K562 (cell line): Measurements from ENCODE around the gene SLC35A2. TPM values are rescaled to one million over a fixed set of nuclear protein-coding genes. Genes with fewer than 3 reads are reported as not detected.

ENCODE experiments used
- BDP1 ChIP-seq: IDR thresholded peaks from 3 replicates; pipeline ENCODE4 v1.6.1; 2011; ENCODE audit not compliant: insufficient read length, insufficient read depth
- CREB1 ChIP-seq, 2 experiments: sonication (generic) in 1 of 2; formaldehyde crosslinking in 1 of 2; IDR thresholded peaks; 2 replicates each; pipeline versions ENCODE4 v1.6.1 to v1.8.0; 2012 to 2022; ENCODE audit warnings: inconsistent platforms in 1 of 2, mild to moderate bottlenecking in 1 of 2, missing genetic modification reagents in 1 of 2, moderate library complexity in 1 of 2
- E4F1 ChIP-seq: fragments of 250-450 bp; sonication (Bioruptor Pico); IDR thresholded peaks from 2 replicates; pipeline ENCODE4 v1.5.0; 2021; ENCODE audit warnings: mild to moderate bottlenecking, borderline replicate concordance
- ESRRA ChIP-seq: fragments of 450-650 bp; IDR thresholded peaks from 2 replicates; pipeline ENCODE4 v1.6.1; 2014; ENCODE audit warnings: low read depth, mild to moderate bottlenecking, moderate library complexity, borderline replicate concordance
- HSF4 ChIP-seq: fragments of 250-450 bp; sonication (Bioruptor Pico); IDR thresholded peaks from 2 replicates; pipeline ENCODE4 v2.1.2; 2022; ENCODE audit warnings: mild to moderate bottlenecking, moderate library complexity, borderline replicate concordance
- MTA1 ChIP-seq: fragments of 450-650 bp; IDR thresholded peaks from 2 replicates; pipeline ENCODE4 v1.6.1; 2017; ENCODE audit warnings: borderline replicate concordance
- NRF1 ChIP-seq, 2 experiments: fragments of 450-650 bp; IDR thresholded peaks in 1 of 2; conservative IDR thresholded peaks in 1 of 2; 2 replicates each; pipeline ENCODE4 v1.6.1; 2014; ENCODE audit warnings: mild to moderate bottlenecking in 2 of 2
- POLR2B ChIP-seq: fragments of 450-650 bp; IDR thresholded peaks from 2 replicates; pipeline ENCODE4 v1.6.1; 2018; ENCODE audit warnings: low read depth; ENCODE audit not compliant: partially characterized antibody
- PPARD ChIP-seq: fragments of 250-450 bp; sonication (Bioruptor Pico); IDR thresholded peaks from 2 replicates; pipeline ENCODE4 v1.8.0; 2022; ENCODE audit warnings: inconsistent platforms, mild to moderate bottlenecking, moderate library complexity
- SIRT6 ChIP-seq: IDR thresholded peaks from one replicate; pipeline ENCODE4 v1.6.1; 2012; ENCODE audit warnings: low read depth, mild to moderate bottlenecking, control low read depth, inconsistent platforms, low read length, moderate library complexity
- SMARCA5 ChIP-seq: fragments of 450-650 bp; IDR thresholded peaks from 2 replicates; pipeline ENCODE4 v1.6.1; 2016
- TAF9B ChIP-seq: fragments of 450-650 bp; IDR thresholded peaks from 2 replicates; pipeline ENCODE4 v1.6.1; 2018; ENCODE audit warnings: mild to moderate bottlenecking; ENCODE audit not compliant: partially characterized antibody
- ZFPM2 ChIP-seq: fragments of 250-450 bp; sonication (Bioruptor Pico); IDR thresholded peaks from 2 replicates; pipeline ENCODE4 v1.5.1; 2022; ENCODE audit warnings: mild to moderate bottlenecking
- ZNF174 ChIP-seq: fragments of 250-450 bp; sonication (Bioruptor Pico); IDR thresholded peaks from 2 replicates; pipeline ENCODE4 v1.4.0; 2020; ENCODE audit warnings: mild to moderate bottlenecking
- ZNF316 ChIP-seq: fragments of 450-650 bp; IDR thresholded peaks from 2 replicates; pipeline ENCODE4 v1.6.1; 2016
- ZNF707 ChIP-seq: fragments of 250-450 bp; sonication (Bioruptor Pico); conservative IDR thresholded peaks from 2 replicates; pipeline ENCODE4 v1.8.0; 2022; ENCODE audit warnings: inconsistent platforms, mild to moderate bottlenecking, moderate library complexity
- ZNF764 ChIP-seq: fragments of 250-450 bp; sonication (Bioruptor Pico); IDR thresholded peaks from 2 replicates; pipeline ENCODE4 v1.4.0; 2020; ENCODE audit warnings: low read depth, mild to moderate bottlenecking, moderate library complexity
- polyA plus RNA-seq, 8 experiments: library from polyadenylated mRNA; depleted of rRNA in 4 of 8; stranded (reverse) in 5 of 8; unstranded in 3 of 8; fragments of >200 nt; fragmentation: Nextera tagmentation in 2 of 8; fragmentation: Illumina TruSeq in 1 of 8; extraction: Ambion mirVana in 2 of 8; extraction: Trizol in 1 of 8; gene quantifications; 2 replicates each; pipeline versions ENCODE4 v1.2.1 to v1.2.3, GENCODE V29; 2011 to 2014; ENCODE audit warnings: inconsistent platforms in 1 of 8, missing spikeins in 1 of 8
- total RNA-seq, 7 experiments: library from RNA; depleted of rRNA in 6 of 7; stranded (reverse); fragments of >200 nt in 6 of 7; fragmentation: Illumina TruSeq in 2 of 7; extraction: Trizol in 2 of 7; gene quantifications; 2 replicates each; pipeline versions ENCODE4 v1.2.1 to v1.2.3, GENCODE V29; 2011 to 2021; ENCODE audit warnings: low replicate concordance in 1 of 7

SLC35A2 gene
- total and polyA plus RNA-seq, 9 of the 15 experiments (the other 6 are each of a cell fraction or from before 2014, with no cell fraction given), result 3.3 to 38.9 (median 20.0) TPM

- no peak for TF ChIP-seq TAF9B
- no peak for TF ChIP-seq ZFPM2
- no peak for TF ChIP-seq ZNF707 (CRISPR knock-in tag)
- no peak for TF ChIP-seq HSF4
- no peak for TF ChIP-seq PPARD (CRISPR knock-in tag)
- TF ChIP-seq ZNF174, result no peak
- TF ChIP-seq SMARCA5, result 0 out of 2 replicates have a peak, but pooled peaks have one; percentile 37
- no peak for TF ChIP-seq SIRT6
- no peak for TF ChIP-seq MTA1
- no peak for TF ChIP-seq E4F1 (CRISPR knock-in tag)
- peak; percentile 38; the same call in 1 of the 2 replicates for TF ChIP-seq ESRRA
- no peak for TF ChIP-seq ZNF316
- no peak for TF ChIP-seq NRF1 (conservative IDR thresholded peaks at IDR 0.05 in 1 of 2, IDR thresholded peaks at IDR 0.05 in 1 of 2)
- no peak for TF ChIP-seq CREB1 (IDR thresholded peaks at IDR 0.05)
- TF ChIP-seq CREB1 (CRISPR knock-in tag; IDR thresholded peaks at IDR 0.05), result no peak
- no peak for TF ChIP-seq BDP1
- no peak for TF ChIP-seq POLR2B
- TF ChIP-seq ZNF764 (CRISPR knock-in tag), result no peak
Observed at GRCh38 chrX:48942895-48943294, 31.4 kb upstream of the SLC35A2 start (continued).
